Hepatocyte (in vitro differentiated cells): ENCODE results near the gene MORN3.

Experiments
- CTCF ChIP-seq: fragments of 200-600 bp; sonication (generic); IDR thresholded peaks from 2 replicates; pipeline ENCODE4 v1.5.1; 2016; ENCODE audit warnings: antibody characterized with exemption, mild to moderate bottlenecking; ENCODE audit not compliant: poor library complexity
- EZH2 ChIP-seq: fragments of 200-600 bp; sonication (generic); IDR thresholded peaks from 2 replicates; pipeline ENCODE4 v1.6.1; 2016; ENCODE audit warnings: antibody characterized with exemption, mild to moderate bottlenecking, borderline replicate concordance

- TF ChIP-seq CTCF (no peak), EZH2 (no peak)
These were observed 42.7 kb upstream of the MORN3 start for GRCh38 chr12:121712190-121712460.
